Putamen (tissue), 1 donor: Measurements from ENCODE around the gene TRIM67.

ENCODE experiments used
- DNase-seq: peaks from one replicate; pipeline ENCODE4 v3.0.0-alpha.2; 2016; ENCODE audit warnings: low spot score

The TRIM67 gene

GRCh38 chr1:231183639-231184590 is 22.1 kb downstream of the TRIM67 start:
- DNase-seq, result no peak

DNA sequence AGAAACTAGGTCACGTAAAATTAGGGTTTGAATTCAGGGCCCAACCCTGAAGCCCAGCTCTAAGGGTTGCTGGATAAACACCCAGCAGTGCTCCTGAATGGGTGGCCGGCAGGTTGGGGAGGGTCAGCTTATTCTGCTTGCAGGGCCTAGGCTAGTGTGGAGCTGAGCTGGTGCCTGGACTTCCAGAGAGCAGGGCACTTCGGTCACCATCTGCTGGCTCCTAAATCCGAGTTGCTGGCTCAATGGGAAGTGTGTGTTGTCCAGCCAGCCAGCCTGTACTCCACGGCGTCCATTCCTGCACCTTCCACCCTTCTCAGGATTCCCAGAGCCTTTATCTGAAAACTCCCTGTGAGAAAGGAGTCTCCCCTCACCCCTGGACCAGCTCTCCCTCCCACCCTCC is 23.0 kb downstream of the TRIM67 start:
- no peak for DNase-seq

DNA sequence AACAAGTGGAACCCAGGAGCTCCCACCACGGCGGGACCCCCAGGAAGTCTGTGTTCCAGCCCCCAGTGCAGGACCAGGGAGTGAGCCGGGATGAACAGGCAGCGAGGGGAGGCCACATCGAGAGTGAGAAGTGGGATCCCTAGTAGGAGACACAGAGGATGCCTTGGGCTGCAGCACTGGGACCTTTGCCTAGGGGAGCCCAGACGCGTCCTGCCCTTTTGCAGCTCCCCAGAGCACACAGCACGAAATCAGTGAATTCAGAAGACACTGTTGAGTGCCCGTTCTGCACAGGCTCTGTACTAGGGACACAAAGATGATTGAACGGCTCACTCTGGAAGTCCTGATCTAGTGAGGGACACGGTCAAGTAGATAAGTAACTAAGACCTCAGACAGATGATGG is 23.5 kb downstream of the TRIM67 start:
- no peak for DNase-seq

DNA sequence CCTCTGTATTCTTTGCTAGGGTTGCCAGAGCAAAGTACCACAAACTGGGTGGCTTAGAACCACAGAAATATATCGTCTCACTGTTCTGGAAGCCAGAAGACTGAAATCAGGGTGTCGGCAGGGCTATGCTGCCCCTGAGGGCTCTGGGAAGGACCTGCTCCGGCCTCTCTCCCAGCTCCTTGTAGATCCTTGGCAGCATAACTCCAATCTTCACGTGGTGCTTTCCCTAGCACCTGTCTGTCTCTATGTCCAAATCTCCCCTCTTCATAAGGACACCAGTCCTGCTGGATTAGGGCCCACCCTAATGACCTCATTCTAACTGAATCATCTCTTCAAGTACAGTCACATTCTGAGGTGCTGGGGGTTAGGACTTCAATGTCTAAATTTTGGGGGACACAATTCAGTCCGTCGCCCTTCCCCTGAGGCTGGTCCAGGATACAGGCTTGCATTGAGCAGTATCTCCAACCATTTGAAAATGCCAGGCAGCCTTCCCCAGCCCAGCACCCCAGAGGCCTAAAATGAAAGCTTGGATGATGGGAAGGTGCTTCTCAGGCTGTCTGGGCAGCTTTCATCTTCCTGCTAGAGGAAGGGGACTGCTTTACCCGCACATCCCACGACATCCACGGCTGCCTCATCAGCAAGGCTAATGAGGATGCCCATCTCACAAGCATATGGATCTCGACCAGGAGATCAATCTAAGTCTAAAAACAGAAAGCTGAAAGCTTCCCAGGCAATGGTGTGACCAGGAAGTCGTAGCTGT is 24.7 kb downstream of the TRIM67 start:
- no peak for DNase-seq

- peak; percentile 91 for DNase-seq
Measured at GRCh38 chr1:231187571-231187970, 25.7 kb downstream of the TRIM67 start.

DNA sequence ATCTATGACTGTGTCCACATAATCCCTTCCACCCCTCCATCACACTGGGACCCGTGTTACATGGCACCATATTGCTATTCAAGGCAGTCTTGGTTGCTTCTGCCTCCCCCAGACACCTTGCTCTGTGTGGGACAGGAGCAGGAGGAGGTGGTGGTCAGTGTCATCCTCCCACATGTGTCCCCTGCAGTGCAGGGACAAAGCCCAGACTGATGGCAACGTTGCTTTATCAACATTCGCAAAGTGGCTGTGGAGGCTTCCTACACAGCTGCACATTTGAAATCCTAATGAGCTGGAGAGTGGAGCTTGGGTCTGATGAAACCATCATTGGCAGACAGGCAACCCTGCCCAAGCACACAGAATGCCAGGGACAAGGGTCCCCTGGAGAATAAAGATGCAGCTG is 26.2 kb downstream of the TRIM67 start:
- peak; percentile 52 for DNase-seq

GRCh38 chr1:231188768-231189167 is 26.9 kb downstream of the TRIM67 start:
- DNase-seq, result no peak

DNA sequence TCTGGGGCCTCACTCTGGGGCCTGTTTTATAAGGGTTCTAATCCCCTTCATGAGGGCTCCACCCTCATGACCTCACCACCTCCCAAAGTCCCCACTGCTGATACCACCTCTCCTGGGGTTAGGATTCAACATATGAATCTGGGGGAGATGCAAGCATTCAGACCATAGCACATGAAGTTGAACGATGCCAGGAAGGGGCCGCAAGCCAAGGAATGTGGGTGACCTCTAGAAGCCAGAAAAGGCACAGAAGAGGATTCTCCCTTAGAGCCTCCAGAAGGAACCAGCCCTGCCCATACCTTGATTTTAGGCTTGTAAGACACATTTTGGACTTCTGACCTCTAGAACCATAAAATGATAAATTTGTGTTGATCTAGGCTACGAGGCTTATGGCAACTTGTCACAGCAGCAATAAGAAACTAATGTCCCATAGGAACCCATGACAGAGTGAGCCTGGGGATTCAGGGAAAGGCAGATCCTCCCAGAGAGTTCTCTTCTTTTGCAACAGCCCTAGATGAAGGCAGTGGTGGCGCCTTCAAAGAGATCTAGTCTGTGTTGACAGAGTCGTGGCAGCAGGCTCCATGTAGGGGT is 27.9 kb downstream of the TRIM67 start:
- no peak for DNase-seq

DNA sequence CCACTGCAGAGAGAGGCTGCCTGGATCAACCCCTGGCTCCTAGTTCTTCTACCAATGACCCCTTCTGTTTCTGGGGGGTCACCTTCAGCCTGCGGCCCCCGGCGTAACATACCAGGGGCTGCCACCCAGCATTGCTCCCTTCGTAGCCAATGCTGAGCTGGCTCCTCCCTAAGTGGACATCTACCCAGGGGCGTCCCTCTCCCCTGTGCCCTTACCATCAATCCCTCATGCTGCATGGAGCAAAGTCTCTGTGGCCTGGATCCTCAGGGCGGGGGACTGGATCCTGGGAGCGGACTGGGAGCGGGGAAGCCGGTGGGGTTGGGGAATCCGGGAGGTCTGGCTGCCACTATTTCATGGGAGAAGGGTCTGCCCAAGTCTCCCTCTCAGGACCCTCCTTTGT is 28.6 kb downstream of the TRIM67 start:
- DNase-seq, result no peak

DNA sequence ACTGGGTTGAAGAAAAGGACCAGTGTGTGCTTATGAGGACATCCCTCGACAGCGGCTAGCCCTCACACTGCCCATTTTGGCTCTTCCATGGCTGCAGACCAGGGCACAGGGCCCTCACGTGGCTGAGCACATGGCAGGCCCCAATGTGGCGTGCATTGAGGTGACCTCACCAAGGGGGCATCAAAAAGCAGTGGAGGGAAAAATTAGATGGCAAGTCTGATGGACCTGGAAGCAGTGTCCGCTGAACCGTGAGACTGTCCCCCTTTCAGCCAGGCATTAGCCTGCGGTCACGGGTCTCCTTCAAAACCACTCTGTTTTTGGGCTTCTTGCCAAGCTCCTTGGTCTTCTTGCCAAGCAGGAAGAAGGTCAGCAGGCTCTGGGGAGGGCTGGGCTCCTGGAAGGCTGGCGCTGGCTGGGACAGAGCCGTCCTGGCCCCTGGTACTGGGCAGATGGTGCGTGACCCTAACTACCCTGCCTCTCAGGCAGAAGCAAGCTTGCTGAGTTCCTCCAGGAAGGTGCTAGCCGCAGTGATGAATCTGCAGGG is 30.8 kb downstream of the TRIM67 start:
- DNase-seq, result peak; percentile 52

DNA sequence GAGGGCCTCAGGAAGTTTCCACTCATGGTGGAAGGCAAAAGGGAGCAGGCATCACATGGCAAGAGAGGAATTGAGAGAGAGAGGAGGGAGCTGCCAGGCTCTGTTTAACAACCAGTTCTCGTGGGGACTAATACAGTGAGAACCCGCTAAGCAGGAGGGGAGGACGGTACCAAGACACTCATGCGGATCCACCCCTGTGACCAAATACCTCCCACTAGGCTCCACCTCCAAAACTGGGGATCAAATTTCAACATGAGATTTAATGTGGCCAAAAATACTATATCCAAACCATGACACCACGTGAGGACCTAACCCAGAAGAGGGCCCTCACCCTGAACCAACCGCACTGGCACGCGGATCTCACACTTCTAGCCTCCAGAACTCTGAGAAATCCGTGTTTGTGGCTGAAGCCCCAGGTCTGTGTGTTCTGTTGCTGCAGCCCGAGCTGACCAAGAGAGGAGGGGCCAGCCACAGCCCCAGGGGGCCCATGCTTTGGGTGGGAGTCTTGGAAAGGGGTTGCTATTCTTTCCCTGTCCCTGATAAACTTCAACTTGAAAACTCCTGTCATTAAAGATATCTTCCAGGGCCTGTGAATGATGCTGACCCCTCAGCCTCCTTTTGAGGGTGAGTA is 32.0 kb downstream of the TRIM67 start:
- no peak for DNase-seq

- no peak for DNase-seq
Measured at GRCh38 chr1:231194476-231194842, 32.6 kb downstream of the TRIM67 start.

- DNase-seq, result no peak
Measured at GRCh38 chr1:231194843-231195516, 33.1 kb downstream of the TRIM67 start.

DNA sequence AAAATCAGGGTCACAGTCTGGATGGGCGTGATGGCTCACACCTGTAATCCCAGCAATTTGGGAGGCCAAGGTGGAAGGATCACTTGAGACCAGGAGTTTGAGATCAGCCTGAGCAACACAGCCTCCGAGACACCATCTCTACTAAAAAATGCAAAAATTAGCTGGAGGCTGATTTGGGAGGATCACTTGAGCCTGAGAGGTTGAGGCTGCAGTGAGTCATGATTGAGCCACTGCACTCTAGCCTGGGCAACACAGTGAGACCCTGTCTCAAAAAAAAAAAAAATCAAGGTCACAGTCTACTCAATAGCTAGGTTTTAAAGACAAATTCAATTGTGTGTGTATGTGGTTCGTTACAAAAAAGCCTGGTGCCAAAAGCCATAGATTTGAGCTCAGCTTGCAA is 34.4 kb downstream of the TRIM67 start:
- DNase-seq, result no peak

DNA sequence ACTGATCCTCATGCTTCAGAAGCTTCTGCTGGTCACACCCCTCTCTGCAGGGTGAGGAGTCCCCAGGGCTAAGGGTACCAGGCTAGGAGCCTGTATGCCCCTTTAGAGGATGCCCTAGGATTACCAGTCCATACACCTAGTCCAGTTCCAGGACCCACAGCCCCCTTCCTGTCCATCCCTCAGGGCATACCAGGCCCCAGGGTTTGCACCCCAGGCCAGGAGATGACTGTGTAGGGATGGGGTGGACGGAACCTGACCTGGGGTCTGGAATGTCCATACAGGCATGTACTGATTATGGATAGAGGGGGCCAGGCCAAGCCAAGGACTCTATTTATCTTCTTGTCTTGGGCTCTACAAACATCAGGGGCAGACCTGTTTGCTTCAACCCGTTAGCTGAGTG is 34.9 kb downstream of the TRIM67 start:
- DNase-seq, result no peak

GRCh38 chr1:231199868-231200267 is 38.0 kb downstream of the TRIM67 start:
- no peak for DNase-seq

- DNase-seq, result no peak
Measured at GRCh38 chr1:231200388-231201031, 38.7 kb downstream of the TRIM67 start.

GRCh38 chr1:231201375-231201978 is 39.6 kb downstream of the TRIM67 start:
- no peak for DNase-seq

DNA sequence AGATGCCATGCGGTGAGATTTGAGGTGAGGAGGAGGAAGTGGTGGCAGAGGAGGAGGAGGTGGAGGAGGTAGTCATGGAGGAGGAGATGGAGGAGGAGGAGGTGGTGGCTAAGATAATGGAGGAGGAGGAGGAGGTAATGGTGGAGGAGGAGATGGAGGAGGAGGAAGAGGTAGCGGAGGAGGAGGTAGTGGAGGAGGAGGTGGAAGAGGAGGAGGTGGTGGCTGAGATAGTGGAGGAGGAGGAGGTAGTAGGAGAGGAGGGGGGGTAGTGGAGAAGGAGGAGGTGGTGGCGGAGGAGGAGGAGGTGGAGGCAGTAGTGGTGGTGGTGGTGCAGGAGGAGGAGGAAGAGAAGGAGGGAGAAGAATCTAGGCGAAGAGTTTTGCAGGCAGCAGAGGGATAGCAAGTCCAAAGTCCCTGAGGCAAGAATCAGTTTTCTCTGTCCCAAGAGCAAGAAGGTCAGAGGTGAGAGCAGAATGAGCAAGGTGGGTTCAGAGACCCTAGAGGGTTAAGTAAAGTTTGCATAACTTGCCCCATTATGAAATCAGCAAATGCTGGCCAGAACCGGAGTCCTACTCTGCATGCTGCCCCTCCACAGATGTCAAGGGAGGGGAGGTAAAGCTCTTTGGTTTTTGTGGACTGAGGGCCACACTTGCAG is 40.2 kb downstream of the TRIM67 start:
- no peak for DNase-seq
